Activated B cell treated with CpG ODN at 0.5 μM for 24 hours (primary cell): ENCODE measurements around the gene STK11IP. TPM values are rescaled to one million over a fixed set of nuclear protein-coding genes. Genes with fewer than 3 reads are reported as not detected.

Source experiments
- ATAC-seq: fragments of 200-7000 bp; cut with Tn5 transposase; one replicate; pipeline ENCODE4 v1.10.0; 2021; ENCODE audit warnings: low read depth, mild to moderate bottlenecking, moderate library complexity
- CTCF ChIA-PET: fragments of 350-600 bp; sonication (Branson Sonifier 250); formaldehyde crosslinking; loops from one replicate; lab custom pipeline; 2021; ENCODE audit warnings: antibody characterized with exemption; lab: Charles Lee
- POLR2A ChIA-PET: fragments of 350-600 bp; sonication (Branson Sonifier 250); formaldehyde crosslinking; loops from one replicate; lab custom pipeline; 2021; ENCODE audit warnings: antibody characterized with exemption; lab: Charles Lee
- DNase-seq: peaks from one replicate; pipeline ENCODE4 v3.0.0; 2022
- H3K27ac Mint-ChIP-seq: one replicate; pipeline ENCODE4 v1.8.0; 2020; ENCODE audit warnings: mixed read lengths
- H3K27me3 Mint-ChIP-seq: one replicate; pipeline ENCODE4 v1.8.0; 2021; ENCODE audit warnings: mixed read lengths
- H3K36me3 Mint-ChIP-seq: one replicate; pipeline ENCODE4 v1.8.0; 2021; ENCODE audit warnings: low read depth, mixed read lengths
- H3K4me1 Mint-ChIP-seq: one replicate; pipeline ENCODE4 v1.8.0; 2021; ENCODE audit warnings: mixed read lengths
- H3K4me3 Mint-ChIP-seq: one replicate; pipeline ENCODE4 v1.8.0; 2020; ENCODE audit warnings: mild to moderate bottlenecking, mixed read lengths
- H3K9me3 Mint-ChIP-seq: one replicate; pipeline ENCODE4 v1.8.0; 2020; ENCODE audit warnings: mixed read lengths
- CTCF ChIP-seq: fragments of 200-600 bp; IDR thresholded peaks from one replicate; pipeline ENCODE4 v1.8.0; 2022; ENCODE audit warnings: antibody characterized with exemption, mild to moderate bottlenecking
- intact Hi-C: fragments of 100-400 bp; cut with micrococcal nuclease; formaldehyde crosslinking; loops from one replicate; pipeline ENCODE4 v1.15.1; 2024
- total RNA-seq: library from RNA; stranded (reverse); gene quantifications from 2 replicates; pipeline ENCODE4 v1.2.3, GENCODE V29; 2022

The STK11IP gene
- total RNA-seq, 1 donor from 2014 or later, result 53.6 TPM

GRCh38 chr2:219615036-219615435 is 17.4 kb downstream of the STK11IP start:
- Mint-ChIP-seq H3K9me3 (no peaks in the 10 kb centered on the region), H3K4me3 (no peak overlapping the region), H3K27ac (no peak overlapping the region), H3K27me3 (no peaks in the 10 kb centered on the region), H3K36me3 (peaks cover 43% of the 10 kb centered on the region), H3K4me1 (peaks cover 12% of the 10 kb centered on the region)
- TF ChIP-seq CTCF, result no peak
- ChIA-PET POLR2A (interaction anchor here (1.3 kb wide), 1 partner anchor 18 kb away, joined by 5 read pairs; the partner anchor contains the start of gene STK11IP), CTCF (no interaction called here)
- intact Hi-C loops, result no loop called here
- DNase-seq, result no peak
- ATAC-seq, result no peak

GRCh38 chr2:219615894-219616293 is 18.2 kb downstream of the STK11IP start:
- ATAC-seq (no peak), DNase-seq (no peak)
- ChIA-PET POLR2A (interaction anchor here (1.3 kb wide), 1 partner anchor 18 kb away, joined by 5 read pairs; the partner anchor contains the start of gene STK11IP), CTCF (no interaction called here)
- Mint-ChIP-seq H3K27ac (no peak overlapping the region), H3K4me3 (no peak overlapping the region), H3K4me1 (peaks cover 12% of the 10 kb centered on the region), H3K27me3 (no peaks in the 10 kb centered on the region), H3K9me3 (no peaks in the 10 kb centered on the region), H3K36me3 (peaks cover 36% of the 10 kb centered on the region)
- intact Hi-C loops, result no loop called here
- TF ChIP-seq CTCF, result no peak

GRCh38 chr2:219616550-219616949 is 18.9 kb downstream of the STK11IP start:
- H3K4me1 Mint-ChIP-seq, result peaks cover 10% of the 10 kb centered on the region
- no peak overlapping the region for H3K4me3 Mint-ChIP-seq
- TF ChIP-seq CTCF, result no peak
- no peak overlapping the region for H3K27ac Mint-ChIP-seq
- H3K36me3 Mint-ChIP-seq, result peaks cover 29% of the 10 kb centered on the region
- ChIA-PET POLR2A (no interaction called here), CTCF (no interaction called here)
- intact Hi-C loops, result no loop called here
- no peak for ATAC-seq
- H3K27me3 Mint-ChIP-seq, result no peaks in the 10 kb centered on the region
- DNase-seq, result no peak
- H3K9me3 Mint-ChIP-seq, result no peaks in the 10 kb centered on the region

- H3K27ac Mint-ChIP-seq, result no peak overlapping the region
- peaks cover 12% of the 10 kb centered on the region for H3K27me3 Mint-ChIP-seq
- CTCF ChIA-PET, result no interaction called here
- intact Hi-C loops, result no loop called here
- H3K4me1 Mint-ChIP-seq, result no peaks in the 10 kb centered on the region
- ATAC-seq (no peak), DNase-seq (no peak)
- POLR2A ChIA-PET, result no interaction called here
- peaks cover 18% of the 10 kb centered on the region for H3K36me3 Mint-ChIP-seq
- H3K4me3 Mint-ChIP-seq, result no peak overlapping the region
- no peak for TF ChIP-seq CTCF
- H3K9me3 Mint-ChIP-seq, result no peaks in the 10 kb centered on the region
Measured at GRCh38 chr2:219618733-219619122, 21.1 kb downstream of the STK11IP start.

GRCh38 chr2:219619235-219619634 is 21.6 kb downstream of the STK11IP start:
- TF ChIP-seq CTCF, result no peak
- intact Hi-C loops, result no loop called here
- Mint-ChIP-seq H3K36me3 (peaks cover 15% of the 10 kb centered on the region), H3K4me3 (no peak overlapping the region), H3K27ac (no peak overlapping the region), H3K4me1 (no peaks in the 10 kb centered on the region), H3K9me3 (no peaks in the 10 kb centered on the region), H3K27me3 (peaks cover 13% of the 10 kb centered on the region)
- ChIA-PET CTCF (no interaction called here), POLR2A (no interaction called here)
- no peak for ATAC-seq
- no peak for DNase-seq
